Measurements from ENCODE around the gene TNFRSF12A.

- TF ChIP-seq CTCF (IDR thresholded peaks at IDR 0.05) = no peak
- no peak for TF ChIP-seq POLR2A (IDR thresholded peaks at IDR 0.05; ENCODE audit: low read depth)
- no peak for TF ChIP-seq POLR2AphosphoS5 (IDR thresholded peaks at IDR 0.05)
Measured at GRCh38 chr16:3025032-3026002, 5.1 kb downstream of the TNFRSF12A start.

Data from esophagus muscularis mucosa (tissue), 3 donors.